Measurements from ENCODE around the gene NPEPPS.

Gene NPEPPS

DNA sequence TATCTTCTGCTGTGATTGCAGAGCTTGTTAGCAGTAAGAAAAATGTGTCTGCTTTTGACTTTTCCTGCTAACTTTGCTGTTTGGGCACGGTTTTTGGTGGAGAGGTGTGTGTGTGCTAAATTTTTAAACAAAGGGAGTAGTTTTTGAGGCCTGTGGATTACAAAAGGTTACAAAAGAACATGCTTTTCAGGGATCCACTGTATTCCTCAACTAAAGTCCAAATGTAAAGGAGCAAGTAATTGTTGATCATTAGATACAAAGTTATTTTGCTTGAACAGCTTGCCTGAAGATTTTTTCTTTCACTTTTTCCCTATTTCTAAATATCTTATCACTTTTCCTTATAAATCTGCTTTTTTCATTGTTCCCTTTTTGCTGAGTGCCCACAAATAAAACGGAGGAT lies 120.8 kb downstream of the NPEPPS start:
- peaks cover 49% of the 10 kb centered on the region for H3K36me3 Mint-ChIP-seq (ENCODE audit: low read depth)
- H3K4me3 Mint-ChIP-seq = peak overlapping the region; percentile 90
- TF ChIP-seq, protein P1, sequence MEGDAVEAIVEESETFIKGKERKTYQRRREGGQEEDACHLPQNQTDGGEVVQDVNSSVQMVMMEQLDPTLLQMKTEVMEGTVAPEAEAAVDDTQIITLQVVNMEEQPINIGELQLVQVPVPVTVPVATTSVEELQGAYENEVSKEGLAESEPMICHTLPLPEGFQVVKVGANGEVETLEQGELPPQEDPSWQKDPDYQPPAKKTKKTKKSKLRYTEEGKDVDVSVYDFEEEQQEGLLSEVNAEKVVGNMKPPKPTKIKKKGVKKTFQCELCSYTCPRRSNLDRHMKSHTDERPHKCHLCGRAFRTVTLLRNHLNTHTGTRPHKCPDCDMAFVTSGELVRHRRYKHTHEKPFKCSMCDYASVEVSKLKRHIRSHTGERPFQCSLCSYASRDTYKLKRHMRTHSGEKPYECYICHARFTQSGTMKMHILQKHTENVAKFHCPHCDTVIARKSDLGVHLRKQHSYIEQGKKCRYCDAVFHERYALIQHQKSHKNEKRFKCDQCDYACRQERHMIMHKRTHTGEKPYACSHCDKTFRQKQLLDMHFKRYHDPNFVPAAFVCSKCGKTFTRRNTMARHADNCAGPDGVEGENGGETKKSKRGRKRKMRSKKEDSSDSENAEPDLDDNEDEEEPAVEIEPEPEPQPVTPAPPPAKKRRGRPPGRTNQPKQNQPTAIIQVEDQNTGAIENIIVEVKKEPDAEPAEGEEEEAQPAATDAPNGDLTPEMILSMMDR (IDR thresholded peaks at IDR 0.05) = no peak

DNA sequence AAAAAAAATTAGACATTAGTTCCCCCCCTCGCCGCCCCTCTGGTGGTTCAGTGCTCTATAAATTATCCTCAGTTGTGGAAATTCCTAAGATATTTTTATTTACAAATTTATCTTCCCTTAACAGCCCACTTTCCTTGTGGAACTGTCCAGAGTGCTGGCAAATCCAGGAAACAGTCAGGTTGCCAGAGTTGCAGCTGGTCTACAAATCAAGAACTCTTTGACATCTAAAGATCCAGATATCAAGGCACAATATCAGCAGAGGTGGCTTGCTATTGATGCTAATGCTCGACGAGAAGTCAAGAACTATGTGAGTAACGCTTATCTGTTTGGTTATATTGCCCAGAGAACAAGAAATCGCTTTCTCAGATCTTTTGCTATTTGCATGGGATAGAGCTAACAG lies 121.7 kb downstream of the NPEPPS start:
- peaks cover 55% of the 10 kb centered on the region for H3K36me3 Mint-ChIP-seq (ENCODE audit: low read depth)
- TF ChIP-seq, protein P1 (IDR thresholded peaks at IDR 0.05) = no peak
- peak overlapping the region; percentile 48 for H3K4me3 Mint-ChIP-seq
- peaks cover 6% of the 10 kb centered on the region for H3K27me3 Mint-ChIP-seq (ENCODE audit: low read depth, poor library complexity)
- no peak overlapping the region for H3K27ac Mint-ChIP-seq
- peak; percentile 11 for DNase-seq
- H3K4me1 Mint-ChIP-seq = peaks cover 64% of the 10 kb centered on the region
- no peaks in the 10 kb centered on the region for H3K9me3 Mint-ChIP-seq

More for the DNA sequence above, 120.8 kb downstream of the NPEPPS start:
- no peak overlapping the region for H3K27ac Mint-ChIP-seq
- peaks cover 66% of the 10 kb centered on the region for H3K4me1 Mint-ChIP-seq
- peaks cover 6% of the 10 kb centered on the region for H3K27me3 Mint-ChIP-seq (ENCODE audit: low read depth, poor library complexity)
- DNase-seq = no peak
- H3K9me3 Mint-ChIP-seq = no peaks in the 10 kb centered on the region

DNA sequence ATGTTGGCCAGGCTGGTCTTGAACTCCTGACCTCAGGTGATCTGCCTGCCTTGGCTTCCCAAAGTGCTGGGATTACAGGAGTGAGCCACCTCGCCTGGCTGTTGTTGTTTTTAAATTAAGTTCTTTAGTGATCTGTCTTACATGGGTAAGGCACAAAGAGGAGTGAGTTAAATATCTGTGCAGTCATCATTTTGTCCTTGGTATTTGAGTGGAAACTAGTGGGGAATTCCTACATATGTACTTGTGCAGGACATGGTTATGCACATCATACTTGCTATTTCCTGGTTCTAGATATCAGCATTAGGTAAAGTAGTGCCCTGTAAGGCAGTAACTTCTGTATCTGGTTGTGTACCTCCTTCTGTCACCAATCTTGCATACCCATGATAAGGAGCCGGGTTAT lies 122.5 kb downstream of the NPEPPS start:
- Mint-ChIP-seq H3K27me3 (ENCODE audit: low read depth, poor library complexity) (peaks cover 6% of the 10 kb centered on the region), H3K9me3 (no peaks in the 10 kb centered on the region), H3K4me3 (peak overlapping the region; percentile 15), H3K4me1 (peaks cover 59% of the 10 kb centered on the region), H3K36me3 (ENCODE audit: low read depth) (peaks cover 62% of the 10 kb centered on the region), H3K27ac (no peak overlapping the region)
- TF ChIP-seq, protein P1 (IDR thresholded peaks at IDR 0.05) = no peak
- DNase-seq = no peak

DNA sequence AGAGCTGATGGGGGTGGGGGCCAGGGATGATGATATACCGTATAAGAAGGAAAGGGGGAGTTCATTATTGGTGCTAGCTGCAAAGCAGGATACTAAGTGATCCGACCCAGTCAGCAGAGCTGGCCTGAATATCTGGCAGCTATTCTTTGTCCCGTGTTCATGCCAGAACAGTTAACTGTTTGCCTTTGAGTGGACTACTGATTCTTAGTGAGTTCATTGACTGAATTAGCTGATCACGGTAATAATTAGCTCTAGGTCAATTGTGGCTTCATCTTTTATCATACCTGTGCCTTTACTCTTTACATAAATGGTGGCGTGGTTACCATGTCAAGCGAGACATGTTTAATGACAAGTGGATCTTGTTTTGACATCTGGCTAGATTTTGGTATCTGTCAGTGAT lies 124.1 kb downstream of the NPEPPS start:
- peaks cover 68% of the 10 kb centered on the region for H3K36me3 Mint-ChIP-seq (ENCODE audit: low read depth)
- DNase-seq = no peak
- H3K27me3 Mint-ChIP-seq (ENCODE audit: low read depth, poor library complexity) = no peaks in the 10 kb centered on the region
- TF ChIP-seq, protein P1 (IDR thresholded peaks at IDR 0.05) = no peak
- H3K27ac Mint-ChIP-seq = no peak overlapping the region
- no peaks in the 10 kb centered on the region for H3K9me3 Mint-ChIP-seq
- H3K4me3 Mint-ChIP-seq = no peak overlapping the region
- peaks cover 49% of the 10 kb centered on the region for H3K4me1 Mint-ChIP-seq

DNA sequence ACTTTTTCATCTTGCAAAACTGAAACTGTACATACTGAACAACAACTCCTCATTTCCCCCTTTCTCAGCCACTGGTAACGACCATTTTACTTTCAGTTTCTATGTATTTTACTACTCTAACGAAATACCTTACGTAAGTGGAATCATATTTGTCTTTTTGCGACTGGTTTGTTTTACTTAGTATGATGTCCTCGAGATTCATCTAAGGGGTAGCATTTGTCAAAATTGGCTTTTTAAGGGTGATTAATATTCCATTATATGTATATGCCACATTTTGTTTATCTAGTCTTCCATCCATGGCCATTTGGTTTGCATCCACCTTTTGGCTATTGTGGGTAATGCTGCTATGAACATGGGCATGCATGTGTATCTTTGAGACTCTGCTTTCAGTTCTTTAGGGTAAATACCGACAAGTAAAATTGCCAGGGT lies 129.2 kb downstream of the NPEPPS start:
- H3K27me3 Mint-ChIP-seq (ENCODE audit: low read depth, poor library complexity) = peaks cover 4% of the 10 kb centered on the region
- H3K9me3 Mint-ChIP-seq = no peaks in the 10 kb centered on the region
- peaks cover 61% of the 10 kb centered on the region for H3K36me3 Mint-ChIP-seq (ENCODE audit: low read depth)
- no peak for DNase-seq
- no peak overlapping the region for H3K4me3 Mint-ChIP-seq
- H3K4me1 Mint-ChIP-seq = peaks cover 13% of the 10 kb centered on the region
- peak overlapping the region; percentile 40 for H3K27ac Mint-ChIP-seq
- TF ChIP-seq, protein P1 (IDR thresholded peaks at IDR 0.05) = no peak

DNA sequence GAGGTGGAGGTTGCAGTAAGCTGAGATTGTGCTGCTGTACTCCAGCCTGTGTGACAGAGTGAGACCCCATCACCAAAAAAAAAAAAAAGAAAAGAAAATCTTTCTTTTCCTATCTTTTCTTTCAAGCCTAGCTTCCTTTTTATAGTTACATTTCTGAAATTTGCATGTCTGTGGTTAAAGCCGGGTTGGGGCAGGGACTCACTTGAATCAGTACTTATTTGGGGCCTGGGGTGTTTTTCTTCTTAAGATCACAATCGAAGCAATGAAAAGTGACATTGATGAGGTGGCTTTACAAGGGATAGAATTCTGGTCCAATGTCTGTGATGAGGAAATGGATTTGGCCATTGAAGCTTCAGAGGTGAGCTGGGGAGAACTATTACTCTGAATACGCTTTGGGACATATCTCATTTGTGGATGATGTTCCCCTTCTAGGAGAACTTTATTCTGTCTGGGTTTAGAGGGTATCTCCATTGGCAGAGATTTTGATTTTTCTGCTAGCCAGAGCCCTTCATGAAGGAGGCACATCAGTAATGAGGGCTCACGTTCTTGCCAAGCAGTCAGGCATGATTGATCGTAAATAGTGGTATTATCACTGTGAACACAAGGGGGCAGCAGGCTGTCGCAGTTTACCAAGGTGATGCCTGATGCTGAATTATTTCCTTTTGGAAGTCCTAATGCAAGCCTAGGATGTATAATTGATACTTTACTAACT lies 133.2 kb downstream of the NPEPPS start:
- Mint-ChIP-seq H3K9me3 (no peaks in the 10 kb centered on the region), H3K4me1 (peaks cover 6% of the 10 kb centered on the region), H3K36me3 (ENCODE audit: low read depth) (peaks cover 67% of the 10 kb centered on the region), H3K4me3 (no peak overlapping the region), H3K27me3 (ENCODE audit: low read depth, poor library complexity) (peaks cover 4% of the 10 kb centered on the region), H3K27ac (peak overlapping the region; percentile 78)
- TF ChIP-seq, protein P1 (IDR thresholded peaks at IDR 0.05) = peak; percentile 80
- DNase-seq = peak; percentile 66

Measured in nephron progenitor cell (in vitro differentiated cells).